GM12891 (cell line): ENCODE data around the gene CSPG5.

Experiments
- PAX5 ChIP-seq: IDR thresholded peaks from 2 replicates; pipeline ENCODE4 v1.6.1; 2011; ENCODE audit warnings: low read length, moderate library complexity, mild to moderate bottlenecking; ENCODE audit not compliant: insufficient read depth, severe bottlenecking
- POLR2A ChIP-seq: IDR thresholded peaks from 2 replicates; pipeline ENCODE4 v1.6.1; 2011; ENCODE audit warnings: low read depth, low read length, control low read depth
- POLR2AphosphoS5 ChIP-seq: IDR thresholded peaks from 2 replicates; pipeline ENCODE4 v1.6.1; 2011; ENCODE audit warnings: low read depth, low read length, control low read depth
- POU2F2 ChIP-seq: IDR thresholded peaks from 2 replicates; pipeline ENCODE4 v1.6.1; 2011; ENCODE audit warnings: low read depth, mild to moderate bottlenecking, control low read depth, low read length, moderate library complexity
- SPI1 ChIP-seq: IDR thresholded peaks from 2 replicates; pipeline ENCODE4 v1.6.1; 2011; ENCODE audit warnings: low read depth, low read length, control low read depth
- TAF1 ChIP-seq: IDR thresholded peaks from 2 replicates; pipeline ENCODE4 v1.6.1; 2011; ENCODE audit warnings: low read depth, low read length, control low read depth

DNA sequence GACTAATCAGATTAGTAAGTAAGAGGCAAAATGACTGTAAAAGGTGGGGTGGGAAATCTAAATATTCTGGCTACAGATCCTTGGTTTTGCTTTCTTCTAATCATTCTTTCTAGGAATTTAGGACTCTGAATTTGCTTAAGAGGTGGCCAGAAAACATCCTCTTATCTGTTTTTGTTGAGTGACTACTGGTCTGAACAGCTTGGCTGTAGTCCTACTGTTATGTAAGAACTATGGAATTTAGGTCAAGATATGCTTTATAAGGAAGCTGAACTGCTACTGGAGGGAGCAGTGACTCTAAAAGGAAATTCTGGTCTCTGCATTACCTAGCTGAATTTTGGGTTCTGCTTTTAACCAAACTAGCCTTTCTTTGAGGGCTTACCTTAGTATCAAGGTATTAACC, 33.5 kb upstream of the CSPG5 start:
- TF ChIP-seq POLR2AphosphoS5 (no peak), POLR2A (no peak), TAF1 (no peak), SPI1 (no peak), PAX5 (no peak), POU2F2 (no peak)
